Heart left ventricle (tissue), 13 donors: ENCODE data around the gene TRIML2.

Experiments
- CTCF ChIP-seq, 12 donors: fragments of 200-600 bp; sonication (generic) in 4 of 12; IDR thresholded peaks; one replicate each; pipeline versions ENCODE4 v1.5.0 to v1.8.0; 2018 to 2022; ENCODE audit warnings: antibody characterized with exemption in 12 of 12, mild to moderate bottlenecking in 5 of 12
- POLR2A ChIP-seq, 2 donors: fragments of 450-650 bp; IDR thresholded peaks; one replicate each; pipeline ENCODE4 v1.6.1; 2017; ENCODE audit warnings: antibody characterized with exemption in 2 of 2, mild to moderate bottlenecking in 2 of 2, moderate library complexity in 2 of 2
- donor health status: ischemic (EF 13 %, LVEDD 7.1; RV severe dilation, severe dysfunction).
- donor health status: DM: no; HTN: yes; CAD: no.
- donor health status: DM: no; HTN: no; CAD: no.
- donor health status: ischemic (EF 25% LVEDD 6.9; RV normal size, moderate dysfunction).
- donor health status: ischemic (EF 25% LVEDD 5.7; RV mildly dilated, moderate dysfunction).
- donor health status: ischemic (EF 35%, LVEDD 5.7; RV mildly dilated, moderate dysfunction).
- donor health status: nonischemic (EF 11% LVEDD 7.7; RV severe dilation, severe dysfunction).
- donor health status: DM: yes; HTN: yes; CAD: no.
- donor health status: PGD.
- donor health status: ischemic (EF 29% LVEDD 5.4; RV normal size, mild dysfunction).
- donor health status: nonischemic (EF 23%, LVEDD 6.1; RV moderate dilation, normal function).

DNA sequence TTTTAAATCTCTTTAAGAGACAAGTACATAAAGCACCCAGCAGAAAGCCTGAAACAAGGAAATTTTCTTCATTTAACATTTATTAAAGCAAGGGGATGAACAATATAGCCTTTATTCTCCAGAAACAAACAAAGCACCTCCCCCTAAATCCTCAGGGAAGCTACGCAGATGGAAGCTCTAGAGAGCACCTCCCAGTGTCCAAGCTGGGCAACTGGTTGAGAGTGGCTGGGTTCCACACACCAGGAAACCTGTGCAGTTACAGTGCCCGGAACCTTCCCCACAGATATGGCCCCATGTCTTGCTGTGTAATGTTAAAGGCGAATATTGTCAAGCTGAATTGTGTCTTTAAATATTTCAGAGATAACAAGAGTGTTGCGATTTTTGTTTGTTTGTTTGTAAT, 21.0 kb upstream of the TRIML2 start:
- TF ChIP-seq CTCF (IDR thresholded peaks at IDR 0.05) (no peak), POLR2A (IDR thresholded peaks at IDR 0.05) (no peak)
